Keratinocyte (primary cell): Measurements from ENCODE around the gene PTDSS2. TPM values are rescaled to one million over a fixed set of nuclear protein-coding genes. Genes with fewer than 3 reads are reported as not detected.

ENCODE experiments used
- DNase-seq: peaks from one replicate; pipeline ENCODE4 v3.0.0-alpha.2; 2011; ENCODE audit warnings: low read depth, missing footprints, low spot score
- FAIRE-seq: peaks from 2 replicates; lab custom pipeline; 2011; peaks lifted over from hg19 to GRCh38; lab: Jason Lieb, UNC
- H2AFZ ChIP-seq: 2 replicates; pipeline ENCODE4 v1.6.0; 2012; ENCODE audit warnings: low read length, control low read depth, inconsistent platforms; ENCODE audit not compliant: control insufficient read depth
- H3K27ac ChIP-seq: 2 replicates; pipeline ENCODE4 v1.5.1; 2011; ENCODE audit warnings: low read length; ENCODE audit not compliant: control insufficient read depth, insufficient read depth
- H3K27me3 ChIP-seq: 3 replicates; pipeline ENCODE4 v1.6.0; 2011; ENCODE audit warnings: low read length; ENCODE audit not compliant: control insufficient read depth, insufficient read depth; ENCODE audit errors: extremely low read depth
- H3K36me3 ChIP-seq, 2 experiments: 2 replicates in 1 of 2; 3 replicates in 1 of 2; pipeline ENCODE4 v1.5.1; 2011; ENCODE audit warnings: low read length in 2 of 2, mild to moderate bottlenecking in 1 of 2; ENCODE audit not compliant: control insufficient read depth in 2 of 2, insufficient read depth in 2 of 2; ENCODE audit errors: extremely low read depth in 1 of 2
- H3K4me1 ChIP-seq: 3 replicates; pipeline ENCODE4 v1.5.1; 2011; ENCODE audit warnings: low read length; ENCODE audit not compliant: control insufficient read depth, insufficient read depth; ENCODE audit errors: extremely low read depth
- H3K4me2 ChIP-seq: 3 replicates; pipeline ENCODE4 v1.6.0; 2011; ENCODE audit warnings: low read depth, low read length; ENCODE audit not compliant: control insufficient read depth, insufficient read depth; ENCODE audit errors: extremely low read depth
- H3K4me3 ChIP-seq, 3 experiments: fragments of 200-600 bp in 1 of 3; sonication (generic) in 1 of 3; 2 replicates in 2 of 3; 3 replicates in 1 of 3; pipeline ENCODE4 v1.5.1; 2011 to 2016; ENCODE audit warnings: low read length in 3 of 3, mild to moderate bottlenecking in 3 of 3, control low read depth in 2 of 3, inconsistent platforms in 1 of 3, low read depth in 1 of 3, mixed read lengths in 1 of 3, mixed run types in 1 of 3, moderate library complexity in 1 of 3; ENCODE audit not compliant: control insufficient read depth in 2 of 3, insufficient read depth in 2 of 3; ENCODE audit errors: extremely low read depth in 1 of 3
- H3K79me2 ChIP-seq: 2 replicates; pipeline ENCODE4 v1.6.0; 2012; ENCODE audit warnings: low read length; ENCODE audit not compliant: control insufficient read depth, insufficient read depth
- H3K9ac ChIP-seq: 3 replicates; pipeline ENCODE4 v1.6.0; 2011; ENCODE audit warnings: low read length; ENCODE audit not compliant: control insufficient read depth, insufficient read depth; ENCODE audit errors: extremely low read depth
- H3K9me1 ChIP-seq: 3 replicates; pipeline ENCODE4 v1.6.0; 2011; ENCODE audit warnings: low read length; ENCODE audit not compliant: control insufficient read depth, insufficient read depth; ENCODE audit errors: extremely low read depth
- H3K9me3 ChIP-seq: 2 replicates; pipeline ENCODE4 v1.5.1; 2012; ENCODE audit warnings: low read depth, low read length; ENCODE audit not compliant: control insufficient read depth
- H4K20me1 ChIP-seq: 3 replicates; pipeline ENCODE4 v1.6.0; 2011; ENCODE audit warnings: low read length; ENCODE audit not compliant: control insufficient read depth, insufficient read depth; ENCODE audit errors: extremely low read depth
- CTCF ChIP-seq, 3 experiments: IDR thresholded peaks in 1 of 3; conservative IDR thresholded peaks in 1 of 3; optimal IDR thresholded peaks in 1 of 3; 2 replicates in 2 of 3; 3 replicates in 1 of 3; pipeline versions ENCODE3 to v1.5.1; 2011; ENCODE audit warnings: low read length in 3 of 3, mild to moderate bottlenecking in 3 of 3, moderate library complexity in 2 of 3, control low read depth in 1 of 3, inconsistent platforms in 1 of 3; ENCODE audit not compliant: insufficient read depth in 2 of 3; ENCODE audit errors: extremely low read depth in 1 of 3
- EZH2 ChIP-seq: IDR thresholded peaks from one replicate; pipeline ENCODE4 v1.6.1; 2012; ENCODE audit warnings: inconsistent platforms, mild to moderate bottlenecking, low read length, moderate library complexity
- dilution Hi-C: fragments of 300-500 bp; cut with MboI; formaldehyde crosslinking; loops from one replicate; pipeline ENCODE4 v1.7.0; 2020; ENCODE audit warnings: low sequenced_read_pairs; ENCODE audit not compliant: extremely low pct_ligation_motif_present
- polyA plus RNA-seq, 5 experiments: library from polyadenylated mRNA; depleted of rRNA in 3 of 5; stranded (reverse) in 3 of 5; stranded (forward) in 1 of 5; unstranded in 1 of 5; fragments of >200 nt; gene quantifications; 1 replicate in 1 of 5; 2 replicates in 3 of 5; 3 replicates in 1 of 5; pipeline versions ENCODE4 v1.2.1 to v1.2.3, GENCODE V29; 2011 to 2012; ENCODE audit warnings: missing spikeins in 2 of 5, low read depth in 1 of 5, low replicate concordance in 1 of 5

PTDSS2 gene
- polyA plus RNA-seq, 1 donor (not counting 4 experiments of a cell fraction or from before 2014, with no cell fraction given): 21.6 TPM

GRCh38 chr11:444396-445144 is 5.5 kb upstream of the PTDSS2 start:
- Histone ChIP-seq H3K79me2 (peaks cover 9% of the 10 kb centered on the region), H3K27me3 (no peaks in the 10 kb centered on the region), H3K9me3 (no peaks in the 10 kb centered on the region), H3K9me1 (no peaks in the 10 kb centered on the region), H3K4me3 (no peak overlapping the region), H3K9ac (peak overlapping the region; percentile 18), H3K27ac (no peak overlapping the region), H4K20me1 (no peaks in the 10 kb centered on the region), H3K4me2 (peak overlapping the region; percentile 25), H3K4me1 (peaks cover 41% of the 10 kb centered on the region), H2AFZ (peak overlapping the region; percentile 8), H3K36me3 (no peaks in the 10 kb centered on the region)
- FAIRE-seq: no peak
- no peak for TF ChIP-seq EZH2
- DNase-seq: no peak
- dilution Hi-C loops: no loop called here

- Histone ChIP-seq H3K27ac (no peak overlapping the region), H2AFZ (no peak overlapping the region), H3K4me1 (peaks cover 30% of the 10 kb centered on the region), H3K9me1 (no peaks in the 10 kb centered on the region), H3K4me3 (no peak overlapping the region), H3K27me3 (no peaks in the 10 kb centered on the region), H3K4me2 (no peak overlapping the region), H4K20me1 (no peaks in the 10 kb centered on the region), H3K79me2 (peaks cover 10% of the 10 kb centered on the region), H3K36me3 (no peaks in the 10 kb centered on the region), H3K9ac (no peak overlapping the region), H3K9me3 (no peaks in the 10 kb centered on the region)
- dilution Hi-C loops: no loop called here
- no peak for TF ChIP-seq EZH2
- TF ChIP-seq CTCF (optimal IDR thresholded peaks at IDR 0.05 in 1 of 3, IDR thresholded peaks at IDR 0.05 in 1 of 3, conservative IDR thresholded peaks at IDR 0.05 in 1 of 3; ENCODE audit: extremely low read depth in 1 of 3, insufficient read depth in 2 of 3, low read length in 3 of 3): no peak
- DNase-seq (no peak), FAIRE-seq (no peak)
Measured at GRCh38 chr11:445765-446588, 4.1 kb upstream of the PTDSS2 start.
